Activated CD4-positive, alpha-beta T cell treated with anti-CD3 and anti-CD28 coated beads for 1 hour (primary cell): ENCODE results near the gene HIRIP3.
"Not testable (repeated sequence)": the region's sequence is repeated elsewhere in the genome, so short reads cannot be mapped to it uniquely, and the experiment has no call there.

Source experiments
- DNase-seq: peaks from one replicate; pipeline ENCODE4 v3.0.0-alpha.2; 2020

Gene HIRIP3

GRCh38 chr16:30015450-30015849, 20.0 kb upstream of the HIRIP3 start:
- DNase-seq, result not testable (repeated sequence)

GRCh38 chr16:30012598-30012997, 17.2 kb upstream of the HIRIP3 start:
- DNase-seq, result not testable (repeated sequence)

GRCh38 chr16:30011714-30012504, 16.5 kb upstream of the HIRIP3 start:
- no peak for DNase-seq

GRCh38 chr16:30010844-30011713, 15.7 kb upstream of the HIRIP3 start, which contains the start of gene DOC2A:
TSS of gene DOC2A (minus strand) at chr16:30011027. CDS start at chr16:30010222, 805 bp downstream.
- DNase-seq, result no peak

GRCh38 chr16:30009990-30010843, 14.8 kb upstream of the HIRIP3 start:
- DNase-seq, result no peak

GRCh38 chr16:30009085-30009862, 13.9 kb upstream of the HIRIP3 start:
- no peak for DNase-seq

- no peak for DNase-seq
These were observed 12.0 kb upstream of the HIRIP3 start for GRCh38 chr16:30007378-30007895.

- no peak for DNase-seq
These were observed 11.4 kb upstream of the HIRIP3 start for GRCh38 chr16:30006659-30007377.

GRCh38 chr16:30006095-30006473, 10.7 kb upstream of the HIRIP3 start:
- DNase-seq, result no peak

- no peak for DNase-seq
These were observed 10.1 kb upstream of the HIRIP3 start for GRCh38 chr16:30005341-30006094.

- DNase-seq, result no peak
These were observed 9.4 kb upstream of the HIRIP3 start for GRCh38 chr16:30004811-30005242.

- no peak for DNase-seq
These were observed 9.0 kb upstream of the HIRIP3 start for GRCh38 chr16:30004424-30004776.

- no peak for DNase-seq
These were observed 8.4 kb upstream of the HIRIP3 start for GRCh38 chr16:30003670-30004423.

GRCh38 chr16:30002614-30003346, 7.4 kb upstream of the HIRIP3 start:
- DNase-seq, result no peak

- DNase-seq, result no peak
These were observed 5.6 kb upstream of the HIRIP3 start for GRCh38 chr16:30000735-30001631.

- no peak for DNase-seq
These were observed 4.2 kb upstream of the HIRIP3 start for GRCh38 chr16:29999605-30000004.

- no peak for DNase-seq
These were observed 1.4 kb upstream of the HIRIP3 start for GRCh38 chr16:29996766-29997250.
